Naive thymus-derived CD8-positive, alpha-beta T cell (primary cell): ENCODE measurements around the gene PRR23B. TPM values are rescaled to one million over a fixed set of nuclear protein-coding genes. Genes with fewer than 3 reads are reported as not detected.

Experiments used
- ATAC-seq, 2 donors: fragments of 150-1000 bp; cut with Tn5 transposase in 1 of 2; sonication (Bioruptor Pico), chemical (Tn5 transposase) in 1 of 2; 1 replicate in 1 of 2; 2 replicates in 1 of 2; pipeline ENCODE4 v1.10.0; 2021; ENCODE audit warnings: mild to moderate bottlenecking in 2 of 2, moderate library complexity in 2 of 2
- POLR2A ChIA-PET: fragments of 350-600 bp; sonication (Branson Sonifier 250); formaldehyde crosslinking; loops from one replicate; lab custom pipeline; 2021; ENCODE audit warnings: antibody characterized with exemption; lab: Charles Lee
- DNase-seq, 10 donors: peaks; one replicate each; pipeline versions ENCODE4 v3.0.0 to v3.0.0-alpha.2; 2020 to 2022
- H3K27ac Mint-ChIP-seq, 10 donors: one replicate each; pipeline ENCODE4 v1.8.0; 2020 to 2022; ENCODE audit warnings: mild to moderate bottlenecking in 10 of 10, mixed read lengths in 10 of 10, moderate library complexity in 4 of 10, inconsistent platforms in 1 of 10
- H3K27me3 Mint-ChIP-seq, 5 donors: one replicate each; pipeline ENCODE4 v1.8.0; 2021 to 2022; ENCODE audit warnings: mixed read lengths in 5 of 5
- H3K36me3 Mint-ChIP-seq, 3 donors: one replicate each; pipeline ENCODE4 v1.8.0; 2020 to 2022; ENCODE audit warnings: mixed read lengths in 3 of 3, mild to moderate bottlenecking in 2 of 3, inconsistent platforms in 1 of 3
- H3K4me1 Mint-ChIP-seq, 4 donors: one replicate each; pipeline ENCODE4 v1.8.0; 2021 to 2022; ENCODE audit warnings: mixed read lengths in 4 of 4
- H3K4me3 Mint-ChIP-seq, 10 donors: one replicate each; pipeline ENCODE4 v1.8.0; 2020 to 2022; ENCODE audit warnings: mild to moderate bottlenecking in 10 of 10, mixed read lengths in 10 of 10, moderate library complexity in 6 of 10, inconsistent platforms in 1 of 10
- H3K9me3 Mint-ChIP-seq, 9 donors: one replicate each; pipeline ENCODE4 v1.8.0; 2020 to 2022; ENCODE audit warnings: mixed read lengths in 9 of 9, mild to moderate bottlenecking in 3 of 9, inconsistent platforms in 1 of 9, moderate library complexity in 1 of 9
- polyA plus RNA-seq, 3 donors: library from polyadenylated mRNA; unstranded; fragments of 300-500 nt; fragmentation: Illumina TruSeq; gene quantifications; one replicate each; pipeline ENCODE4 v1.2.3, GENCODE V29; 2021
- total RNA-seq, 8 experiments: library from RNA in 2 of 8; stranded (reverse) in 2 of 8; gene quantifications; one replicate each; pipeline ENCODE4 v1.2.3 and lab custom pipeline; 2021 to 2026

Gene PRR23B
- total and polyA plus RNA-seq, 5 experiments from 2014 or later = not detected

DNA sequence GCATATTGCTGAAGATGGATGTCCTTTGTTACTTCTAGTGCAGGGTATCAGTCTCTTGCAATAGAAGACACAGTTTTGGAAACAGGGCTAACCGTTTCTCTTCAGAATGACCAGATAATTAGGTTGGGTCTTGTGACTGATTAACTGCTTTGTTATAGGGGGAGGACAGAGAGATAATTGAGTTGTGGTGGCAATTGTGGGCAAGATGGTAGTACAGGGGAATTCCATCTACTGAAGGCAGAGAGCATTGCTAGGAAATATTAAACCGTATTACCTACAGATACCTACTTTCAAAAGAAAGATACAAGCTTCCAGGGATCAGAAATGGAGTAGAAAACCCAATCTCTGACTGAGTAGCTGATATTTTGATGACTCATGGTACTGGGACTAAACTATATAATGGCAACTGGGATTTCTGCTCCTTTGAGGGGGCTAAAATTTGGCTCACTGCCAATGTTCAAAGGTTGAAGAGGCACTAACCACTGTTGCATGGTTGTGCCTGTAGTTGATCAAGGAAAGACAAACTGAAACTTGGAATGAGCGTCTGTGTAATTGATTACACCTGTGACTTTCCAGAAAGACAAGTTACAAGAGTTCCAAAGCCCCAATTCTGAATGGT is 4.2 kb downstream of the PRR23B start:
- POLR2A ChIA-PET = no interaction called here
- no peak for ATAC-seq
- peaks cover 3 to 43% (median 13%) of the 10 kb centered on the region in 9 donors for H3K9me3 Mint-ChIP-seq
- no peaks in the 10 kb centered on the region for H3K4me1 Mint-ChIP-seq
- peak overlapping the region in 1 of 10 donors; percentile 14 for H3K27ac Mint-ChIP-seq
- H3K36me3 Mint-ChIP-seq = peaks cover 3 to 14% (median 6%) of the 10 kb centered on the region in 3 donors
- peaks cover 3 to 17% (median 15%) of the 10 kb centered on the region in 5 donors for H3K27me3 Mint-ChIP-seq
- no peak overlapping the region for H3K4me3 Mint-ChIP-seq
- DNase-seq = no peak

DNA sequence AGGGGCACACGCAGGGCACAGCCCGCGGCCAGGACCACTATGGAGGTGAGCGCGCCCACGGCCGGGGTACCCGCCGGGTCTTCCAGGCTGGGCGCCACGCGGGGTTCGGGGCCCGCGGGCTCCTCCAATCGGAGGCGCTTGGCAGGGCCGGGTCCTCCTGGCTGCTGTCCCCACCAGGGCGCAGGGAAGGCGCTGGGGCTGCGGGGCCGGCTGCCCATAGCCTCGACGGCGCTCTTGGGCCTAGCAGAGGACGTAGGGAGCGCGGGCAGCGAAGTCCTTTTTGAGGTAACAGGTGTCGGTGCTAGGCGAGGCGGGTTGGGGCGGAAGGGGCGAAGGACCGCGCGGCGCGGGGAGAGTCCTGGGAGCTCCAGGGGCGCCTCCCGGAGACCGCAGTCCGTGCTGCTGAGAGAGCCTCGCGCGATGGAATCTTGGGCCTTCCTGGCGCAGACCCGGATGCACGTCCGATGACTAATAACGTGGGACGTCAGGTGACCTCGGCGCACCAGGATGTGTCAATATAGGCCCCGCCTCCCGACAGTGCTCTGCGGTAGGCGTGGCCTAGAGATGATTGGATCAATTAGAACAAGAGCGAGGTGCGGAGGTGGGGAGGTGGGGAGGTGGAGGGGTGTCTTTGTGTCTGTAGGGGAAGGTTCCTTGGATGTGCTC is 14.5 kb downstream of the PRR23B start, which contains the start of gene PRR23A:
Gene PRR23A, minus strand, starts transcription at position 218 of the 666 bp plus-strand sequence. Its CDS starts 0 bp downstream, at position 218.
- peak within 1 kb of the TSS in 1 of 10 donors; percentile 49 for H3K27ac Mint-ChIP-seq
- H3K9me3 Mint-ChIP-seq = peaks cover 0 to 61% (median 26%) of the 10 kb centered on the region in 9 donors
- no peaks in the 10 kb centered on the region for H3K4me1 Mint-ChIP-seq
- peaks cover 2 to 15% (median 9%) of the 10 kb centered on the region in 5 donors for H3K27me3 Mint-ChIP-seq
- H3K4me3 Mint-ChIP-seq = no peak within 1 kb of the TSS
- ATAC-seq = no peak
- DNase-seq = no peak
- POLR2A ChIA-PET = no interaction called here
- peaks cover 0 to 31% (median 2%) of the 10 kb centered on the region in 3 donors for H3K36me3 Mint-ChIP-seq

DNA sequence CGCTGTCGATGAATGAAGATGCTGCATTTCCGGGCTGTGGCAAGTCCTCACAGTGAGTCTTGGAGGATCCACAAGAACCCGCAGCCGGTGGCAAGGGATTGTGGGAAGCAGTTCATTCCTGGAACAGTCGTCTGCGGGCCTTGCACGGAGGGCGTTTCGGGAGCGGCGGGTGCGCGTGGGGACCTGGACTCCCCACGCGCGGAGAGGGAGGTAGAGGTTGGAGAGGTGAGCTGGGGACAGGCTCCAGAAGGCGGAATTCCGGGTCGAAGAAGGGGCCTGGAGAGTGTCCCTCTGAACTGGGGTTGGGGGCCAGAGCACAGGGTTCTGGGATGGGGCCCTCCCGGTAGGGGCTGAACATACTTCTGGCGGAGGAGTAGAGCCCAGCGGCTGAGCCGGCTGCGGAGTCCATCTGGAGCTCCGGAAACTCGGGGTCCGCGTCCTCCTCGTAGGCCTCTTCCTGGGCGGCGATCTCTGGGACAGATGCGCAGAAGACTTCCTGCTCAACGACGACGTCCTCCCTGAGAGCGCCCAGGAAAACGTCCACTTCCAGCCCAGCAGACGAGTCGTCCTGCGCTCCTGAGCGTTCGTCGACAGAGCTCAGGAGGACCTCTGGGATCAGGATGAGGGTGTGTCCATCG is 15.3 kb downstream of the PRR23B start:
- POLR2A ChIA-PET = no interaction called here
- H3K4me1 Mint-ChIP-seq = no peaks in the 10 kb centered on the region
- no peak for DNase-seq
- no peak overlapping the region for H3K27ac Mint-ChIP-seq
- peaks cover 4 to 16% (median 12%) of the 10 kb centered on the region in 5 donors for H3K27me3 Mint-ChIP-seq
- peaks cover 0 to 37% (median 2%) of the 10 kb centered on the region in 3 donors for H3K36me3 Mint-ChIP-seq
- no peak for ATAC-seq
- H3K9me3 Mint-ChIP-seq = peaks cover 0 to 60% (median 29%) of the 10 kb centered on the region in 9 donors
- no peak overlapping the region for H3K4me3 Mint-ChIP-seq

DNA sequence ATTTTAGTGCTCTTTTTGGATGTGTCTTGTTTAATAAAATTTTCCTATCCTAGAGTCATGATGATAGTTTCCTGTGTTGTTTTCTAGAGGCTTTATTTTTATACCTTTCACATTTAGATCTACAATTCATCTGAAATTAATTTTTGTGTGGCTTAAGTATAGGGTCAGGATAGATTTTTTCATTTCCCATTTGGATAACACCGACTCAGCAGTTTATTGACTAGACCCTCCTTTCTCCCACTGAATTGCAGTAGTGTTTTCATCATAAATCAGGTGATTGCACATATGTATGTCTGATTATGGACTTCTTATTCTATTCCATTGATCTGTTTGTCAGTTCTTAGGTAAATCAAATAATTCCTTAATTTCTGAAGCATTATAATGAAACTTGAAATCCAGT is 25.0 kb downstream of the PRR23B start:
- Mint-ChIP-seq H3K27ac (no peak overlapping the region), H3K9me3 (peaks cover 0 to 12% (median 2%) of the 10 kb centered on the region in 9 donors), H3K36me3 (peaks cover 0 to 5% (median 0%) of the 10 kb centered on the region in 3 donors), H3K4me3 (no peak overlapping the region), H3K4me1 (no peaks in the 10 kb centered on the region), H3K27me3 (peaks cover 10 to 63% (median 18%) of the 10 kb centered on the region in 5 donors)
- no peak for ATAC-seq
- POLR2A ChIA-PET = no interaction called here
- DNase-seq = no peak

GRCh38 chr3:138987181-138987580 is 33.5 kb downstream of the PRR23B start:
- Mint-ChIP-seq H3K9me3 (peaks cover 0 to 2% (median 0%) of the 10 kb centered on the region in 9 donors), H3K27me3 (peaks cover 3 to 28% (median 5%) of the 10 kb centered on the region in 5 donors), H3K4me1 (no peaks in the 10 kb centered on the region), H3K36me3 (no peaks in the 10 kb centered on the region), H3K27ac (no peak overlapping the region), H3K4me3 (no peak overlapping the region)
- DNase-seq (no peak), ATAC-seq (no peak)
- POLR2A ChIA-PET = no interaction called here

GRCh38 chr3:138985932-138986331 is 34.8 kb downstream of the PRR23B start:
- POLR2A ChIA-PET = no interaction called here
- Mint-ChIP-seq H3K4me1 (no peaks in the 10 kb centered on the region), H3K4me3 (no peak overlapping the region), H3K9me3 (peaks cover 0 to 2% (median 0%) of the 10 kb centered on the region in 9 donors), H3K27me3 (peaks cover 4 to 21% (median 5%) of the 10 kb centered on the region in 5 donors), H3K36me3 (no peaks in the 10 kb centered on the region), H3K27ac (no peak overlapping the region)
- no peak for ATAC-seq
- DNase-seq = no peak

GRCh38 chr3:138984816-138985215 is 35.9 kb downstream of the PRR23B start:
- peaks cover 4 to 21% (median 10%) of the 10 kb centered on the region in 5 donors for H3K27me3 Mint-ChIP-seq
- no peak overlapping the region for H3K27ac Mint-ChIP-seq
- no peak for ATAC-seq
- POLR2A ChIA-PET = no interaction called here
- no peak for DNase-seq
- no peak overlapping the region for H3K4me3 Mint-ChIP-seq
- H3K36me3 Mint-ChIP-seq = no peaks in the 10 kb centered on the region
- no peaks in the 10 kb centered on the region for H3K4me1 Mint-ChIP-seq
- peaks cover 0 to 2% (median 0%) of the 10 kb centered on the region in 9 donors for H3K9me3 Mint-ChIP-seq

GRCh38 chr3:138976047-138976446 is 44.7 kb downstream of the PRR23B start:
- H3K36me3 Mint-ChIP-seq = no peaks in the 10 kb centered on the region
- no peaks in the 10 kb centered on the region for H3K9me3 Mint-ChIP-seq
- H3K27me3 Mint-ChIP-seq = peaks cover 9 to 36% (median 25%) of the 10 kb centered on the region in 5 donors
- POLR2A ChIA-PET = no interaction called here
- DNase-seq (no peak), ATAC-seq (no peak)
- no peak overlapping the region for H3K4me3 Mint-ChIP-seq
- H3K27ac Mint-ChIP-seq = no peak overlapping the region
- H3K4me1 Mint-ChIP-seq = no peaks in the 10 kb centered on the region

DNA sequence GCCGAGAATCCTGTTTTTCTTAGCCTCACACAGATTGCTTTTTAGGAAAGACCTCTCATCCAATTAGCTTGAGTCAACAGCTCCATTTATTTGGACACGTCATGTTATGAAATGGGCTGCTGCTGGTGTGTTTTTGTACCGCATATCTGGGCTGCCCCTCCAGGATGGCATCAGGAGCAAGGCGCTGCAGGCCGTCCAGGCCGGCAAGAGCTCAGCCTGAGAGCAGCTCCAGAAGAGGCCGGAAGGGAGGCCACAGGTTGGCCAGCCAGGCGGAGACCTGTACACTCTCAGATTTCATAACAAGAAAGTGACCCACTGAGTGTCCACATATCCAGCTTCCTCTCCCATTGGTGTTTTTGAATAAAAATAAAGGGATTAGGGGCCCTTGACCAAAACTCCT is 45.4 kb downstream of the PRR23B start:
- H3K27ac Mint-ChIP-seq = no peak overlapping the region
- H3K27me3 Mint-ChIP-seq = peaks cover 10 to 38% (median 30%) of the 10 kb centered on the region in 5 donors
- no peak for DNase-seq
- no peak overlapping the region for H3K4me3 Mint-ChIP-seq
- no peaks in the 10 kb centered on the region for H3K36me3 Mint-ChIP-seq
- no peaks in the 10 kb centered on the region for H3K4me1 Mint-ChIP-seq
- ATAC-seq = no peak
- H3K9me3 Mint-ChIP-seq = no peaks in the 10 kb centered on the region
- POLR2A ChIA-PET = no interaction called here

- Mint-ChIP-seq H3K27ac (no peak overlapping the region), H3K9me3 (no peaks in the 10 kb centered on the region), H3K4me3 (no peak overlapping the region), H3K4me1 (no peaks in the 10 kb centered on the region), H3K27me3 (peaks cover 9 to 47% (median 31%) of the 10 kb centered on the region in 5 donors), H3K36me3 (no peaks in the 10 kb centered on the region)
- ATAC-seq (no peak), DNase-seq (no peak)
- POLR2A ChIA-PET = no interaction called here
Observed at GRCh38 chr3:138974462-138974861, 46.3 kb downstream of the PRR23B start.

- no peak for DNase-seq
- Mint-ChIP-seq H3K9me3 (no peaks in the 10 kb centered on the region), H3K4me3 (no peak overlapping the region), H3K36me3 (no peaks in the 10 kb centered on the region), H3K27me3 (peaks cover 12 to 57% (median 34%) of the 10 kb centered on the region in 5 donors), H3K27ac (no peak overlapping the region), H3K4me1 (no peaks in the 10 kb centered on the region)
- POLR2A ChIA-PET = no interaction called here
- ATAC-seq = no peak
Observed at GRCh38 chr3:138972941-138973340, 47.8 kb downstream of the PRR23B start.

GRCh38 chr3:138971766-138972320 is 48.9 kb downstream of the PRR23B start:
- Mint-ChIP-seq H3K4me3 (no peak overlapping the region), H3K4me1 (no peaks in the 10 kb centered on the region), H3K27ac (no peak overlapping the region), H3K36me3 (peaks cover 0 to 4% (median 0%) of the 10 kb centered on the region in 3 donors), H3K27me3 (peaks cover 12 to 61% (median 41%) of the 10 kb centered on the region in 5 donors), H3K9me3 (peaks cover 0 to 5% (median 0%) of the 10 kb centered on the region in 9 donors)
- no peak for DNase-seq
- POLR2A ChIA-PET = no interaction called here
- no peak for ATAC-seq
